GM12878 (cell line): Measurements from ENCODE around the gene RSRC1. TPM values are rescaled to one million over a fixed set of nuclear protein-coding genes. Genes with fewer than 3 reads are reported as not detected.

Experiments used
- ATAC-seq: fragments of 200-7000 bp; cut with Tn5 transposase; 3 replicates; pipeline ENCODE4 v1.9.1; 2020; ENCODE audit warnings: mild to moderate bottlenecking, moderate library complexity
- BruUV-seq: library from RNA; stranded (reverse); fragments of 400-500 nt; replicated peaks from 2 replicates; lab custom pipeline; 2021; lab: Mats Ljungman, UMichigan
- CTCF ChIA-PET: fragments of 300-600 bp; sonication (Branson Sonifier 250); formaldehyde crosslinking; extraction: SDS; loops from one replicate; lab custom pipeline; 2021; ENCODE audit warnings: inconsistent platforms; lab: Yijun Ruan, JAX
- POLR2A ChIA-PET: fragments of 350-600 bp; formaldehyde crosslinking; extraction: SDS; loops from one replicate; lab custom pipeline; 2021; ENCODE audit warnings: inconsistent platforms; lab: Charles Lee
- RAD21 ChIA-PET: fragments of 300-600 bp; sonication (Branson Sonifier 250); formaldehyde crosslinking; loops from one replicate; lab custom pipeline; 2023; ENCODE audit warnings: antibody characterized with exemption; ENCODE audit not compliant: unreplicated experiment; lab: Charles Lee
- SMC1A ChIA-PET: fragments of 300-600 bp; sonication (Branson Sonifier 250); formaldehyde crosslinking; loops from one replicate; lab custom pipeline; 2023; ENCODE audit not compliant: unreplicated experiment, uncharacterized antibody; lab: Charles Lee
- DNase-seq: peaks from one replicate; pipeline ENCODE4 v3.0.0-alpha.2; 2011; ENCODE audit warnings: low read depth, low spot score
- FAIRE-seq: peaks from 3 replicates; lab custom pipeline; 2011; peaks lifted over from hg19 to GRCh38; lab: Jason Lieb, UNC
- H2AFZ ChIP-seq: 2 replicates; pipeline ENCODE4 v1.6.0; 2011; ENCODE audit warnings: low read depth, low read length, control low read depth; ENCODE audit not compliant: control insufficient read depth
- H3K27ac ChIP-seq: 2 replicates; pipeline ENCODE4 v1.5.1; 2011; ENCODE audit warnings: control low read depth; ENCODE audit not compliant: control insufficient read depth, insufficient read depth
- H3K27me3 ChIP-seq, 2 experiments: replicated peaks in 1 of 2; 2 replicates each; pipeline versions ENCODE4 v1.6.0 to v1.6.1; 2011; ENCODE audit warnings: low read length in 1 of 2; ENCODE audit not compliant: control insufficient read depth in 2 of 2, insufficient read depth in 2 of 2
- H3K36me3 ChIP-seq, 2 experiments: 2 replicates each; pipeline ENCODE4 v1.5.1; 2011; ENCODE audit warnings: low read length in 1 of 2; ENCODE audit not compliant: control insufficient read depth in 2 of 2, insufficient read depth in 2 of 2
- H3K4me1 ChIP-seq: 2 replicates; pipeline ENCODE4 v1.6.1; 2011; ENCODE audit warnings: mild to moderate bottlenecking, low read length, moderate library complexity, mixed read lengths; ENCODE audit not compliant: control insufficient read depth, insufficient read depth
- H3K4me2 ChIP-seq: 2 replicates; pipeline ENCODE4 v1.6.0; 2011; ENCODE audit warnings: control low read depth; ENCODE audit not compliant: control insufficient read depth, insufficient read depth
- H3K4me3 ChIP-seq: fragments of 200-600 bp; sonication (generic); 2 replicates; pipeline ENCODE4 v1.5.1; 2016
- H3K79me2 ChIP-seq: 2 replicates; pipeline ENCODE4 v1.6.0; 2011; ENCODE audit warnings: low read length; ENCODE audit not compliant: control insufficient read depth, insufficient read depth
- H3K9ac ChIP-seq: 2 replicates; pipeline ENCODE4 v1.8.0; 2011; ENCODE audit warnings: low read length, control low read depth, mixed read lengths; ENCODE audit not compliant: control insufficient read depth, insufficient read depth
- H3K9me3 ChIP-seq: replicated peaks from 3 replicates; pipeline ENCODE4 v1.5.1; 2011; ENCODE audit warnings: mild to moderate bottlenecking, low read length; ENCODE audit not compliant: control insufficient read depth, insufficient read depth
- H4K20me1 ChIP-seq: 2 replicates; pipeline ENCODE4 v1.6.0; 2011; ENCODE audit not compliant: control insufficient read depth, insufficient read depth
- CREB1 ChIP-seq: IDR thresholded peaks from 2 replicates; pipeline ENCODE4 v1.6.1; 2012; ENCODE audit warnings: low read depth, mild to moderate bottlenecking, inconsistent platforms
- EP300 ChIP-seq, 2 experiments: fragments of 150-350 bp in 1 of 2; IDR thresholded peaks; 2 replicates each; pipeline ENCODE4 v1.6.1; 2011 to 2012; ENCODE audit warnings: low read depth in 2 of 2, low read length in 2 of 2, borderline replicate concordance in 1 of 2, improper control_type of control experiment in 1 of 2, inconsistent platforms in 1 of 2; ENCODE audit not compliant: control insufficient read depth in 1 of 2
- GATAD2B ChIP-seq: fragments of 450-650 bp; conservative IDR thresholded peaks from 2 replicates; pipeline ENCODE4 v1.6.1; 2017; ENCODE audit warnings: low read depth, mild to moderate bottlenecking, moderate library complexity
- JUNB ChIP-seq: IDR thresholded peaks from 2 replicates; pipeline ENCODE4 v1.6.1; 2016; ENCODE audit warnings: antibody characterized with exemption, mild to moderate bottlenecking
- PML ChIP-seq: IDR thresholded peaks from 2 replicates; pipeline ENCODE4 v1.6.1; 2012; ENCODE audit warnings: low read length, inconsistent platforms
- WGBS: methylation state at CpG from one replicate; pipeline ENCODE4 v1.1.6; 2016; ENCODE audit warnings: low lambda C conversion rate; ENCODE audit not compliant: insufficient replicate concordance, insufficient coverage; ENCODE audit errors: missing lambda C conversion rate; 5-methylcytosine and 5-hydroxymethylcytosine counted together
- in situ Hi-C: fragments of 300-500 bp; cut with MboI; formaldehyde crosslinking; loops from 9 replicates; pipeline ENCODE4 v1.14.3; 2018; ENCODE audit warnings: mixed read lengths
- intact Hi-C: fragments of 100-400 bp; cut with micrococcal nuclease; formaldehyde crosslinking; loops from one replicate; pipeline ENCODE4 v1.14.2; 2022; ENCODE audit not compliant: unreplicated experiment
- polyA plus RNA-seq, 11 experiments: library from polyadenylated mRNA; depleted of rRNA in 4 of 11; unstranded in 6 of 11; stranded (reverse) in 5 of 11; fragments of >200 nt; fragmentation: Nextera tagmentation in 4 of 11; fragmentation: Illumina TruSeq in 1 of 11; extraction: Ambion mirVana in 4 of 11; extraction: Trizol in 1 of 11; gene quantifications; 1 replicate in 1 of 11; 2 replicates in 10 of 11; pipeline versions ENCODE4 v1.2.1 to v1.2.3, GENCODE V29; 2011 to 2016; ENCODE audit warnings: inconsistent platforms in 2 of 11, missing spikeins in 2 of 11, low read depth in 1 of 11
- total RNA-seq, 4 experiments: library from RNA; depleted of rRNA in 3 of 4; stranded (reverse); fragments of >200 nt in 3 of 4; fragmentation: Illumina TruSeq in 1 of 4; extraction: Trizol in 1 of 4; gene quantifications; 2 replicates each; pipeline versions ENCODE4 v1.2.1 to v1.2.3, GENCODE V29; 2013 to 2021
- TF ChIP-seq, protein P1 (sequence below): IDR thresholded peaks from 2 replicates; pipeline ENCODE4 v1.6.1; 2011; ENCODE audit warnings: low read depth, low read length, improper control_type of control experiment, borderline replicate concordance
- TF ChIP-seq, protein P2 (sequence below): fragments of 150-350 bp; IDR thresholded peaks from 2 replicates; pipeline ENCODE4 v1.6.1; 2014; ENCODE audit warnings: mild to moderate bottlenecking, low read depth, low read length
- TF ChIP-seq, protein P3 (sequence below): fragments of 450-650 bp; IDR thresholded peaks from 2 replicates; pipeline ENCODE4 v1.6.1; 2017; ENCODE audit warnings: antibody characterized with exemption, mild to moderate bottlenecking, moderate library complexity

The RSRC1 gene
- total and polyA plus RNA-seq, 10 of the 15 experiments (the other 5 are each of a cell fraction or from before 2014, with no cell fraction given): 16.4 to 85.9 (median 42.0) TPM

DNA sequence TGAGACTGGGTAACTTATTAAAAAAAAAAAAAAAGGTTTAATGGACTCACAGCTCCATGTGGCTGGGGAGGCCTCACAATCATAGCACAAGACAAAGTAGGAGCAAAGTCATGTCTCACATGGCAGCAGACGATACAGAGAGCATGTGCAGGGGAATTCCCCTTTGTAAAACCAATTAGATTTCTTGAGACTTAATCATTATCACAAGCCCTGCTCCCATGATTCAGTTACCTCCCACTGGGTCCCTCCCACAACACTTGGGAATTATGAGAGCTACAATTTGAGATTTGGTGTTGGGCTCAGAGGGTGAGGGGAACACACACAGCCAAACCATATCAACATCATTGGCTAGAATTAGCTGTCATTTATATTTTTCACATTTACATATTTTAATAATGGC, 221.0 kb downstream of the RSRC1 start:
- POLR2A ChIA-PET: interaction anchor here (1.3 kb wide), 1 partner anchor 49 kb away, joined by 3 read pairs; no protein-coding TSS in a partner anchor
- Histone ChIP-seq H3K27me3 (no peaks in the 10 kb centered on the region), H3K4me2 (no peak overlapping the region), H3K36me3 (no peaks in the 10 kb centered on the region; a peak in 1 of 4 replicates), H3K9me3 (no peaks in the 10 kb centered on the region; the same call in 2 of the 3 replicates), H3K4me1 (no peaks in the 10 kb centered on the region), H4K20me1 (no peaks in the 10 kb centered on the region), H3K4me3 (no peak overlapping the region)
- CTCF ChIA-PET: interaction anchor here (1.1 kb wide), 1 partner anchor 19 kb away, joined by 3 read pairs; no protein-coding TSS in a partner anchor
- 53% methylated on average over 1 of the region's 1 CpG for WGBS
- intact Hi-C loops: no loop called here
- ATAC-seq (no peak), DNase-seq (no peak)
- SMC1A ChIA-PET: no interaction called here
- RAD21 ChIA-PET: no interaction called here
- TF ChIP-seq, protein P1, sequence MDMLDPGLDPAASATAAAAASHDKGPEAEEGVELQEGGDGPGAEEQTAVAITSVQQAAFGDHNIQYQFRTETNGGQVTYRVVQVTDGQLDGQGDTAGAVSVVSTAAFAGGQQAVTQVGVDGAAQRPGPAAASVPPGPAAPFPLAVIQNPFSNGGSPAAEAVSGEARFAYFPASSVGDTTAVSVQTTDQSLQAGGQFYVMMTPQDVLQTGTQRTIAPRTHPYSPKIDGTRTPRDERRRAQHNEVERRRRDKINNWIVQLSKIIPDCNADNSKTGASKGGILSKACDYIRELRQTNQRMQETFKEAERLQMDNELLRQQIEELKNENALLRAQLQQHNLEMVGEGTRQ: no peak
- TF ChIP-seq JUNB: no peak
- no peak for TF ChIP-seq GATAD2B
- no peak for TF ChIP-seq CREB1
- TF ChIP-seq, protein P2, sequence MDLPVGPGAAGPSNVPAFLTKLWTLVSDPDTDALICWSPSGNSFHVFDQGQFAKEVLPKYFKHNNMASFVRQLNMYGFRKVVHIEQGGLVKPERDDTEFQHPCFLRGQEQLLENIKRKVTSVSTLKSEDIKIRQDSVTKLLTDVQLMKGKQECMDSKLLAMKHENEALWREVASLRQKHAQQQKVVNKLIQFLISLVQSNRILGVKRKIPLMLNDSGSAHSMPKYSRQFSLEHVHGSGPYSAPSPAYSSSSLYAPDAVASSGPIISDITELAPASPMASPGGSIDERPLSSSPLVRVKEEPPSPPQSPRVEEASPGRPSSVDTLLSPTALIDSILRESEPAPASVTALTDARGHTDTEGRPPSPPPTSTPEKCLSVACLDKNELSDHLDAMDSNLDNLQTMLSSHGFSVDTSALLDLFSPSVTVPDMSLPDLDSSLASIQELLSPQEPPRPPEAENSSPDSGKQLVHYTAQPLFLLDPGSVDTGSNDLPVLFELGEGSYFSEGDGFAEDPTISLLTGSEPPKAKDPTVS: no peak
- TF ChIP-seq PML: no peak
- TF ChIP-seq, protein P3, sequence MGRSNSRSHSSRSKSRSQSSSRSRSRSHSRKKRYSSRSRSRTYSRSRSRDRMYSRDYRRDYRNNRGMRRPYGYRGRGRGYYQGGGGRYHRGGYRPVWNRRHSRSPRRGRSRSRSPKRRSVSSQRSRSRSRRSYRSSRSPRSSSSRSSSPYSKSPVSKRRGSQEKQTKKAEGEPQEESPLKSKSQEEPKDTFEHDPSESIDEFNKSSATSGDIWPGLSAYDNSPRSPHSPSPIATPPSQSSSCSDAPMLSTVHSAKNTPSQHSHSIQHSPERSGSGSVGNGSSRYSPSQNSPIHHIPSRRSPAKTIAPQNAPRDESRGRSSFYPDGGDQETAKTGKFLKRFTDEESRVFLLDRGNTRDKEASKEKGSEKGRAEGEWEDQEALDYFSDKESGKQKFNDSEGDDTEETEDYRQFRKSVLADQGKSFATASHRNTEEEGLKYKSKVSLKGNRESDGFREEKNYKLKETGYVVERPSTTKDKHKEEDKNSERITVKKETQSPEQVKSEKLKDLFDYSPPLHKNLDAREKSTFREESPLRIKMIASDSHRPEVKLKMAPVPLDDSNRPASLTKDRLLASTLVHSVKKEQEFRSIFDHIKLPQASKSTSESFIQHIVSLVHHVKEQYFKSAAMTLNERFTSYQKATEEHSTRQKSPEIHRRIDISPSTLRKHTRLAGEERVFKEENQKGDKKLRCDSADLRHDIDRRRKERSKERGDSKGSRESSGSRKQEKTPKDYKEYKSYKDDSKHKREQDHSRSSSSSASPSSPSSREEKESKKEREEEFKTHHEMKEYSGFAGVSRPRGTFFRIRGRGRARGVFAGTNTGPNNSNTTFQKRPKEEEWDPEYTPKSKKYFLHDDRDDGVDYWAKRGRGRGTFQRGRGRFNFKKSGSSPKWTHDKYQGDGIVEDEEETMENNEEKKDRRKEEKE: no peak
- TF ChIP-seq EP300 (IDR thresholded peaks at IDR 0.05; ENCODE audit: borderline replicate concordance in 1 of 2, control insufficient read depth in 1 of 2, low read depth in 2 of 2, low read length in 2 of 2): no peak
- TF ChIP-seq, all 136 proteins: peak for 0
- Histone ChIP-seq H3K9ac (no peak overlapping the region), H2AFZ (no peak overlapping the region), H3K79me2 (no peaks in the 10 kb centered on the region), H3K27ac (no peak overlapping the region)
- BruUV-seq: no TSS peak
- FAIRE-seq: no peak
- in situ Hi-C loops: no loop called here
